OCI-LY7 (cell line): ENCODE measurements around the gene TMEM190. TPM values are rescaled to one million over a fixed set of nuclear protein-coding genes. Genes with fewer than 3 reads are reported as not detected.

Source experiments
- BruUV-seq: library from RNA; stranded (reverse); fragments of 400-500 nt; replicated peaks from 2 replicates; lab custom pipeline; 2021; lab: Mats Ljungman, UMichigan
- CTCF ChIA-PET: fragments of 300-600 bp; sonication (Branson Sonifier 250); formaldehyde crosslinking; loops from one replicate; lab custom pipeline; 2022; ENCODE audit warnings: antibody characterized with exemption; ENCODE audit not compliant: unreplicated experiment; lab: Charles Lee
- POLR2A ChIA-PET: fragments of 300-600 bp; sonication (Branson Sonifier 250); formaldehyde crosslinking; loops from one replicate; lab custom pipeline; 2022; ENCODE audit warnings: antibody characterized with exemption; lab: Charles Lee
- DNase-seq: peaks from one replicate; pipeline ENCODE4 v3.0.0-alpha.2; 2015; ENCODE audit warnings: low spot score
- H2AFZ ChIP-seq: fragments of 200-600 bp; sonication (generic), shearing (Covaris generic); 2 replicates; pipeline ENCODE4 v1.6.1; 2014; ENCODE audit warnings: mild to moderate bottlenecking, antibody characterized with exemption, low read length, moderate library complexity
- H3K27ac ChIP-seq: fragments of 200-600 bp; sonication (generic); 2 replicates; pipeline ENCODE4 v1.5.1; 2014; ENCODE audit warnings: mixed run types, low read depth, mild to moderate bottlenecking, moderate library complexity, low read length, inconsistent platforms; ENCODE audit not compliant: poor library complexity, severe bottlenecking
- H3K36me3 ChIP-seq: fragments of 200-600 bp; sonication (generic); 2 replicates; pipeline ENCODE4 v1.6.1; 2014; ENCODE audit warnings: mild to moderate bottlenecking, antibody characterized with exemption, low read length, moderate library complexity, mixed read lengths; ENCODE audit not compliant: insufficient read depth
- H3K4me1 ChIP-seq: fragments of 200-600 bp; sonication (generic); 2 replicates; pipeline ENCODE4 v1.5.1; 2014; ENCODE audit warnings: mild to moderate bottlenecking, low read length; ENCODE audit not compliant: insufficient read depth, poor library complexity, severe bottlenecking
- H3K4me2 ChIP-seq: fragments of 200-600 bp; sonication (generic); 2 replicates; pipeline ENCODE4 v1.6.1; 2014; ENCODE audit warnings: mild to moderate bottlenecking, low read length
- H3K4me3 ChIP-seq: fragments of 200-600 bp; sonication (generic); 2 replicates; pipeline ENCODE4 v1.5.1; 2014; ENCODE audit warnings: mild to moderate bottlenecking, low read depth, low read length; ENCODE audit not compliant: poor library complexity, severe bottlenecking
- H3K79me2 ChIP-seq: fragments of 200-600 bp; sonication (generic); 2 replicates; pipeline ENCODE4 v1.6.1; 2016; ENCODE audit warnings: low read depth, mild to moderate bottlenecking, low read length, moderate library complexity, mixed read lengths; ENCODE audit not compliant: insufficient read depth
- H3K9me2 ChIP-seq: fragments of 200-600 bp; sonication (generic); 2 replicates; pipeline ENCODE4 v1.6.1; 2016; ENCODE audit warnings: mild to moderate bottlenecking, low read length, mixed read lengths; ENCODE audit not compliant: insufficient read depth
- H3K9me3 ChIP-seq: fragments of 200-600 bp; sonication (generic); 2 replicates; pipeline ENCODE4 v1.6.1; 2014; ENCODE audit warnings: mild to moderate bottlenecking, mixed run types, low read length, mixed read lengths
- H4K20me1 ChIP-seq: fragments of 200-600 bp; sonication (generic); 2 replicates; pipeline ENCODE4 v1.6.1; 2014; ENCODE audit warnings: mild to moderate bottlenecking, antibody characterized with exemption, low read length, moderate library complexity, mixed read lengths; ENCODE audit not compliant: insufficient read depth
- EZH2phosphoT487 ChIP-seq: fragments of 200-600 bp; sonication (generic); IDR thresholded peaks from 2 replicates; pipeline ENCODE4 v1.6.1; 2018; ENCODE audit warnings: low read depth, borderline replicate concordance, mild to moderate bottlenecking, mixed run types, antibody characterized with exemption, low read length, moderate library complexity, mixed read lengths
- intact Hi-C: fragments of 100-400 bp; cut with micrococcal nuclease; formaldehyde crosslinking; loops from one replicate; pipeline ENCODE4 v1.10.0; 2022; ENCODE audit not compliant: unreplicated experiment
- total RNA-seq, 2 experiments: library from RNA; depleted of rRNA in 1 of 2; stranded (reverse); fragments of >200 nt in 1 of 2; shearing (Covaris generic) in 1 of 2; gene quantifications; 2 replicates each; pipeline ENCODE4 v1.2.3, GENCODE V29; 2014 to 2022
- TF ChIP-seq, protein P1 (sequence below): fragments of 200-600 bp; sonication (generic); conservative IDR thresholded peaks from 2 replicates; pipeline ENCODE4 v1.5.1; 2014; ENCODE audit warnings: mild to moderate bottlenecking, antibody characterized with exemption, low read length, moderate library complexity, mixed read lengths

TMEM190 gene
- total RNA-seq, 2 experiments from 2014 or later, result not detected

GRCh38 chr19:55358943-55359908, 17.4 kb upstream of the TMEM190 start:
- TF ChIP-seq, protein P1, sequence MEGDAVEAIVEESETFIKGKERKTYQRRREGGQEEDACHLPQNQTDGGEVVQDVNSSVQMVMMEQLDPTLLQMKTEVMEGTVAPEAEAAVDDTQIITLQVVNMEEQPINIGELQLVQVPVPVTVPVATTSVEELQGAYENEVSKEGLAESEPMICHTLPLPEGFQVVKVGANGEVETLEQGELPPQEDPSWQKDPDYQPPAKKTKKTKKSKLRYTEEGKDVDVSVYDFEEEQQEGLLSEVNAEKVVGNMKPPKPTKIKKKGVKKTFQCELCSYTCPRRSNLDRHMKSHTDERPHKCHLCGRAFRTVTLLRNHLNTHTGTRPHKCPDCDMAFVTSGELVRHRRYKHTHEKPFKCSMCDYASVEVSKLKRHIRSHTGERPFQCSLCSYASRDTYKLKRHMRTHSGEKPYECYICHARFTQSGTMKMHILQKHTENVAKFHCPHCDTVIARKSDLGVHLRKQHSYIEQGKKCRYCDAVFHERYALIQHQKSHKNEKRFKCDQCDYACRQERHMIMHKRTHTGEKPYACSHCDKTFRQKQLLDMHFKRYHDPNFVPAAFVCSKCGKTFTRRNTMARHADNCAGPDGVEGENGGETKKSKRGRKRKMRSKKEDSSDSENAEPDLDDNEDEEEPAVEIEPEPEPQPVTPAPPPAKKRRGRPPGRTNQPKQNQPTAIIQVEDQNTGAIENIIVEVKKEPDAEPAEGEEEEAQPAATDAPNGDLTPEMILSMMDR, result no peak
- no peak for TF ChIP-seq EZH2phosphoT487
- Histone ChIP-seq H3K9me2 (no peaks in the 10 kb centered on the region), H2AFZ (no peak overlapping the region), H3K79me2 (no peaks in the 10 kb centered on the region), H3K4me2 (no peak overlapping the region), H3K27ac (no peak overlapping the region), H3K4me3 (no peak overlapping the region), H3K36me3 (no peaks in the 10 kb centered on the region), H3K9me3 (no peaks in the 10 kb centered on the region), H4K20me1 (no peaks in the 10 kb centered on the region), H3K4me1 (peaks cover 5% of the 10 kb centered on the region)
- POLR2A ChIA-PET, result no interaction called here
- intact Hi-C loops, result no loop called here
- CTCF ChIA-PET, result no interaction called here
- DNase-seq, result no peak
- BruUV-seq, result no TSS peak

- CTCF ChIA-PET, result interaction anchor here (0.9 kb wide), 1 partner anchor 21 kb away, joined by 5 read pairs; no protein-coding TSS in a partner anchor
Observed at GRCh38 chr19:55360902-55361301, 15.7 kb upstream of the TMEM190 start.

GRCh38 chr19:55362174-55362989, 14.2 kb upstream of the TMEM190 start:
- TF ChIP-seq EZH2phosphoT487, result no peak
- TF ChIP-seq, protein P1, result no peak
- no peaks in the 10 kb centered on the region for H3K4me1 ChIP-seq
- no peak overlapping the region for H3K4me2 ChIP-seq
- H3K27ac ChIP-seq, result no peak overlapping the region
- H3K9me2 ChIP-seq, result no peaks in the 10 kb centered on the region
- DNase-seq, result no peak
- H3K79me2 ChIP-seq, result no peaks in the 10 kb centered on the region
- intact Hi-C loops, result no loop called here
- H4K20me1 ChIP-seq, result no peaks in the 10 kb centered on the region
- no peaks in the 10 kb centered on the region for H3K9me3 ChIP-seq
- no peak overlapping the region for H3K4me3 ChIP-seq
- ChIA-PET POLR2A (interaction anchor here (0.6 kb wide), 1 partner anchor 103 kb away, joined by 3 read pairs; no protein-coding TSS in a partner anchor), CTCF (no interaction called here)
- H2AFZ ChIP-seq, result no peak overlapping the region
- no peaks in the 10 kb centered on the region for H3K36me3 ChIP-seq
- BruUV-seq, result no TSS peak

More at GRCh38 chr19:55360902-55361301, 15.7 kb upstream of the TMEM190 start:
- no peaks in the 10 kb centered on the region for H3K4me1 ChIP-seq
- intact Hi-C loops, result no loop called here
- no peak overlapping the region for H3K4me3 ChIP-seq
- no peaks in the 10 kb centered on the region for H4K20me1 ChIP-seq
- no peak for DNase-seq
- H2AFZ ChIP-seq, result no peak overlapping the region
- no peak for TF ChIP-seq EZH2phosphoT487
- BruUV-seq, result no TSS peak
- H3K4me2 ChIP-seq, result no peak overlapping the region
- H3K36me3 ChIP-seq, result no peaks in the 10 kb centered on the region
- no peaks in the 10 kb centered on the region for H3K9me3 ChIP-seq
- no peaks in the 10 kb centered on the region for H3K79me2 ChIP-seq
- H3K9me2 ChIP-seq, result no peaks in the 10 kb centered on the region
- no peak overlapping the region for H3K27ac ChIP-seq
- POLR2A ChIA-PET, result no interaction called here
